GM12892 (cell line): ENCODE measurements around the gene SCOC.

ENCODE experiments used
- POLR2A ChIP-seq: IDR thresholded peaks from 2 replicates; pipeline ENCODE4 v1.6.1; 2011; ENCODE audit warnings: low read depth, low read length, control low read depth
- POLR2AphosphoS5 ChIP-seq: IDR thresholded peaks from 2 replicates; pipeline ENCODE4 v1.6.1; 2011; ENCODE audit warnings: low read depth, low read length, control low read depth

GRCh38 chr4:140344621-140345020 lies 28.8 kb upstream of the SCOC start:
- TF ChIP-seq POLR2A (no peak), POLR2AphosphoS5 (no peak)
